Thymus (tissue), 11 donors: ENCODE measurements around the gene CLUH. TPM values are rescaled to one million over a fixed set of nuclear protein-coding genes. Genes with fewer than 3 reads are reported as not detected.

Source experiments
- DNase-seq, 9 donors: peaks; one replicate each; pipeline ENCODE4 v3.0.0-alpha.2; 2013; ENCODE audit warnings: low spot score in 9 of 9, low read depth in 6 of 9, missing footprints in 1 of 9
- H3K27ac ChIP-seq, 2 donors: one replicate each; pipeline ENCODE4 v1.5.1; 2013; ENCODE audit warnings: control low read depth in 1 of 2, low read depth in 1 of 2, low read length in 1 of 2, mild to moderate bottlenecking in 1 of 2, moderate library complexity in 1 of 2
- H3K27me3 ChIP-seq, 2 donors: one replicate each; pipeline ENCODE4 v1.5.1; 2013; ENCODE audit warnings: low read length in 1 of 2; ENCODE audit not compliant: control insufficient read depth in 2 of 2, insufficient read depth in 1 of 2
- H3K36me3 ChIP-seq, 2 donors: one replicate each; pipeline ENCODE4 v1.5.1; 2013; ENCODE audit warnings: low read length in 1 of 2, mild to moderate bottlenecking in 1 of 2, moderate library complexity in 1 of 2; ENCODE audit not compliant: control insufficient read depth in 2 of 2, insufficient read depth in 2 of 2
- H3K4me1 ChIP-seq, 2 donors: one replicate each; pipeline ENCODE4 v1.5.1; 2013; ENCODE audit warnings: low read length in 2 of 2; ENCODE audit not compliant: control insufficient read depth in 2 of 2, insufficient read depth in 2 of 2
- H3K4me3 ChIP-seq, 2 donors: one replicate each; pipeline ENCODE4 v1.5.1; 2013; ENCODE audit warnings: low read length in 2 of 2, control low read depth in 1 of 2, mild to moderate bottlenecking in 1 of 2
- H3K9me3 ChIP-seq, 2 donors: one replicate each; pipeline ENCODE4 v1.5.1; 2013; ENCODE audit warnings: low read length in 1 of 2, mild to moderate bottlenecking in 1 of 2; ENCODE audit not compliant: control insufficient read depth in 2 of 2, insufficient read depth in 1 of 2
- WGBS: extraction: QIAGEN DNeasy Blood & Tissue Kit; methylation state at CpG from one replicate; pipeline ENCODE4 v1.1.7; 2013; 5-methylcytosine and 5-hydroxymethylcytosine counted together
- polyA plus RNA-seq: library from polyadenylated mRNA; stranded (reverse); fragments of 200-250 nt; gene quantifications from one replicate; pipeline ENCODE4 v1.2.3, GENCODE V29; 2013
- total RNA-seq: library from RNA; stranded (reverse); fragments of 120-200 nt; gene quantifications from one replicate; pipeline ENCODE4 v1.2.4, GENCODE V29; 2013
- donor health status: healthy.

The CLUH gene
- total and polyA plus RNA-seq, 2 donors, result 7.4 to 26.1 TPM

- 55% methylated on average over 11 of the region's 11 CpGs for WGBS
- DNase-seq, result no peak
Measured at GRCh38 chr17:2745317-2746037, 33.9 kb upstream of the CLUH start.

DNA sequence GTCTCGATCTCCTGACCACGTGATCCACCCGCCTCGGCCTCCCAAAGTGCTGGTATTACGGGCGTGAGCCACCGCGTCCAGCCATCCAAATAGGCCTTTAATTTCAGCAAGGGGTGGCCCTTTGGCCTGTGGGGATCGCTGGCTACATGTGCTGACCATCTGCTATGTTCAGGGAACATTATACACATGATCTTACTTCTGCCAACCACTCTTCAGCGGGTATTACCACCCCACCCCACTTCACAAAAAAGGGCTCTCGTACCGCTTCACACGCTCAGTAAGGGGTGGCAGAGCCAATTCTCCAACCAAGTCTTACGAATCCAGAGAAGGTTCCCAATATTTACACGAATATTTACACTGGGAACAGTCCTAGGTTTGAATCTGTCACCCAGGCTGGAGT, 26.1 kb upstream of the CLUH start:
- no peak for DNase-seq
- Histone ChIP-seq H3K9me3 (no peaks in the 10 kb centered on the region), H3K36me3 (no peaks in the 10 kb centered on the region), H3K27ac (no peak overlapping the region), H3K27me3 (peaks cover 2 to 4% of the 10 kb centered on the region in 2 donors), H3K4me3 (no peak overlapping the region), H3K4me1 (no peaks in the 10 kb centered on the region)
- 93% methylated on average over 15 of the region's 15 CpGs for WGBS

More at GRCh38 chr17:2745317-2746037, 33.9 kb upstream of the CLUH start:
- H3K36me3 ChIP-seq, result no peaks in the 10 kb centered on the region
- peaks cover 23 to 63% of the 10 kb centered on the region in 2 donors for H3K27me3 ChIP-seq
- H3K4me1 ChIP-seq, result peaks cover 2% of the 10 kb centered on the region in 2 donors
- H3K27ac ChIP-seq, result no peak overlapping the region
- no peaks in the 10 kb centered on the region for H3K9me3 ChIP-seq
- H3K4me3 ChIP-seq, result no peak overlapping the region

DNA sequence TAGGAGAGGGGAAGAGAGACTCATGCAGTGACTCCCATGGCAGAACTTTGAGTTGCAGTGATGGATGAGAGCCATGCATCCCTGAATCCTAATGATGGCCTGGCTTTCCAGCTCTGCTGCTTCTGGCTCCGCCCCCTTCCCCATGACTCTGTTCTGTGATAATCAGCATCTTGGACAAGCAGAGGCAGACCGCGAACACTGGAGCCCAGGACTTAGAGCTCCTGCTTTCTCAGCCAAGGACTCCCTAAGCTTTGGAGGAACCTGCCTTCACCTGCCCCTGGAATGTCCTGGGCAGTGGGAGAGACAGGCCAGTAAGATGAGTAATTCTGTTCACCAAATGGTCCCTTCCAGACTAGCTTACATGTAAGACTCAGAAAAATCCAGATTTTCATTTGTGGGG, 25.4 kb upstream of the CLUH start:
- 96% methylated on average over 3 of the region's 3 CpGs for WGBS
- no peak overlapping the region for H3K4me3 ChIP-seq
- no peak overlapping the region for H3K27ac ChIP-seq
- H3K4me1 ChIP-seq, result no peaks in the 10 kb centered on the region
- no peaks in the 10 kb centered on the region for H3K36me3 ChIP-seq
- peaks cover 2 to 4% of the 10 kb centered on the region in 2 donors for H3K27me3 ChIP-seq
- no peaks in the 10 kb centered on the region for H3K9me3 ChIP-seq
- no peak for DNase-seq

GRCh38 chr17:2735896-2736295, 24.3 kb upstream of the CLUH start:
- H3K36me3 ChIP-seq, result no peaks in the 10 kb centered on the region
- no peak overlapping the region for H3K4me3 ChIP-seq
- DNase-seq, result no peak
- no peaks in the 10 kb centered on the region for H3K9me3 ChIP-seq
- H3K4me1 ChIP-seq, result no peaks in the 10 kb centered on the region
- no peak overlapping the region for H3K27ac ChIP-seq
- WGBS, result 93% methylated on average over 5 of the region's 5 CpGs
- peaks cover 2 to 9% of the 10 kb centered on the region in 2 donors for H3K27me3 ChIP-seq

- Histone ChIP-seq H3K27me3 (peaks cover 2 to 15% of the 10 kb centered on the region in 2 donors), H3K27ac (no peak overlapping the region), H3K4me3 (no peak overlapping the region), H3K36me3 (no peaks in the 10 kb centered on the region), H3K9me3 (no peaks in the 10 kb centered on the region), H3K4me1 (no peaks in the 10 kb centered on the region)
- DNase-seq, result no peak
- WGBS, result 86% methylated on average over 10 of the region's 10 CpGs
Measured at GRCh38 chr17:2734939-2735338, 23.4 kb upstream of the CLUH start.

DNA sequence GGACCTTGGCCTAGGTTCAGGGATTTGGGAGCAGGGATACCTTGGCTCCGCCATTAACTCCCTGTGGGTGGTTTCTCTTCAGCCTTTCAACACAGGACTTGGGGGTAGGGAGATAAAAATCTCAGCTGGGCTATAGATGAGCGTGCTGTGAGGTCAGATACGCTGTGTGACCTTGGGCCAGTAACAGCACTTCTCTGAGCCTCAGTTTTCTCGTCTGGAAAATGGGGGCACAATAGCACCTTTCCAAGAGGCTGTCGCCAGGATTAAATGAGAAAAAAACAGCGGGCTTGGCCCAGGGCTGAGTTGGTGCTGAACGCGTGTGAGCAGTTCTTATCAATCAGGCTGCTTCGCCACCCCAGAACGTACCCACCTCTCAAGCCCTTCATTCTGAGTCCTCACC, 20.2 kb upstream of the CLUH start:
- no peak overlapping the region for H3K27ac ChIP-seq
- no peaks in the 10 kb centered on the region for H3K36me3 ChIP-seq
- H3K4me1 ChIP-seq, result no peaks in the 10 kb centered on the region
- H3K27me3 ChIP-seq, result peaks cover 2 to 25% of the 10 kb centered on the region in 2 donors
- WGBS, result 94% methylated on average over 10 of the region's 10 CpGs
- DNase-seq, result no peak
- H3K9me3 ChIP-seq, result no peaks in the 10 kb centered on the region
- no peak overlapping the region for H3K4me3 ChIP-seq

GRCh38 chr17:2730764-2731353, 19.3 kb upstream of the CLUH start:
- Histone ChIP-seq H3K27ac (no peak overlapping the region), H3K9me3 (no peaks in the 10 kb centered on the region), H3K36me3 (no peaks in the 10 kb centered on the region), H3K4me3 (no peak overlapping the region), H3K4me1 (no peaks in the 10 kb centered on the region), H3K27me3 (peaks cover 2 to 28% of the 10 kb centered on the region in 2 donors)
- 95% methylated on average over 17 of the region's 17 CpGs for WGBS
- no peak for DNase-seq

DNA sequence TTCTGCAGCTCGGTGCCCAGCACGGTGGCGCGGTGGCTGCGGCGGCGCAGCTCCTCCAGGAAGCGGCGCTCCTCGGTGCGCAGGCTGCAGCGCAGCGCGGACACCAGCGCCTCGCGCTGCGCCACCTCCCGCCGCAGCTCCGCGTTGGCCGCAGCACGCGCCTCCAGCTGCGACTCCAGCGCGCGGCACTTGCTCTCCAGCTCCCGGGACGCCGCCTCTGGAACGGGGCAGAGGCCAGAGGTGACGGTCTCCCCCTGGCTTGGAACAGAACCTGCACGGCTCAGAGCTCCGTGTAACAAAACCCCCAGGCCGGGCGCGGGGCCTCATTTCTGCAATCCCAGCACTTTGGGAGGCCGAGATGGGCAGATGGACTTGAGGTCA, 13.2 kb upstream of the CLUH start:
- 3% methylated on average over 40 of the region's 40 CpGs for WGBS
- Histone ChIP-seq H3K9me3 (no peaks in the 10 kb centered on the region), H3K4me3 (peak overlapping the region in 1 of 2 donors; percentile 36), H3K4me1 (peaks cover 2 to 4% of the 10 kb centered on the region in 2 donors), H3K27ac (no peak overlapping the region), H3K27me3 (peaks cover 26 to 59% of the 10 kb centered on the region in 2 donors), H3K36me3 (no peaks in the 10 kb centered on the region)
- DNase-seq, result peak in 3 of 9 donors; percentile 37 to 52 (median 49)

DNA sequence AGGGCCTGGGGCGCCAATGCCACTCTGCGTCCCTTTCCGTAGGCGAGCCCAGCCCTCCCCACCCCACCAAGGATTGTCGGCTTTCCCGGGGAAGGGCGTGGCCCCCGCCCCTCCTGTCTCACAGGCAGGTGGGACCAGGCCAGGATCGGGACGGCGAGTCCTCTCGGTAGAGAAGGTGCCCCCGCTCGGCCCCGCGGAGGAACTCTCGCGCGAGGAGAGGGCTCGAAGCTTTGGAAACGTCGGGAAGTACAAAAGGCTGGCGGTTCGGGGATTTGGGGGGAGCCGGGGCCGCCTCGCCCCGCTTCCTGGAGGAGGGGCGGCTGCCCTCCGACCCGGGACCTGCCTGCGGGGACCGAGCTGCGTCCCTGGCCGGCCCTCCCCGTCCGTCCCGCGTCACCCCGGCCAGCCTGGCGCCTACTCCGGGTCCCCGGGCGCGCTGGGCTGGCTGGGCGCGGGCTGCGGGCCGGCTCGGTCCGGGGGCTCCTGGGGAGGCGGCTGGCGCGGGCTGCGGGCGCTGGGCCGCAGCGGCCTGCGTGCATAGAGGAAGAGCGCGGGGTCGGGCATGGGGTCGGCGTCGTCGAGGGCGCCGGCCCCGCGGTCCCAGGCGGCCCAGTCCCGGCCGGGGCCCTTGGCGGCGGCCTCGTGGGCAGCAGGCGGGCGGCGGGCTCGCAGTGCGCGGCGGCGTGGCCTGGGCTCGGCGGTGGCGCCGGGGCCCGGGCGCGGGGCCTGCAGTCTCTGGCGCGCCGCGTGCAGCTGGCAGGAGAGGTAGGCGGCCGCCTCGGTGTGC, 12.6 kb upstream of the CLUH start:
- Histone ChIP-seq H3K4me3 (peak overlapping the region in 1 of 2 donors; percentile 36), H3K27me3 (peaks cover 26 to 59% of the 10 kb centered on the region in 2 donors), H3K27ac (no peak overlapping the region), H3K36me3 (no peaks in the 10 kb centered on the region), H3K4me1 (peaks cover 2 to 4% of the 10 kb centered on the region in 2 donors), H3K9me3 (no peaks in the 10 kb centered on the region)
- WGBS, result 3% methylated on average over 98 of the region's 98 CpGs
- DNase-seq, result no peak
